ENCODE data around the gene ST6GALNAC3. TPM values are rescaled to one million over a fixed set of nuclear protein-coding genes. Genes with fewer than 3 reads are reported as not detected.

ST6GALNAC3 gene
- total RNA-seq, 6 experiments from 2014 or later = 1.00 to 1.7 (median 1.2) TPM

GRCh38 chr1:76491737-76492136 is 417.2 kb downstream of the ST6GALNAC3 start:
- peaks cover 3% of the 10 kb centered on the region for H3K27me3 Mint-ChIP-seq (ENCODE audit: insufficient read depth)
- no peak for DNase-seq
- no peak for TF ChIP-seq CTCF (IDR thresholded peaks at IDR 0.05)
- H3K4me1 Mint-ChIP-seq (ENCODE audit: low read depth) = no peaks in the 10 kb centered on the region
- no peak overlapping the region for H3K4me3 Mint-ChIP-seq
- no peak overlapping the region for H3K27ac Mint-ChIP-seq
- H3K36me3 Mint-ChIP-seq (ENCODE audit: low read depth) = no peaks in the 10 kb centered on the region
- peaks cover 39% of the 10 kb centered on the region for H3K9me3 Mint-ChIP-seq

GRCh38 chr1:76492752-76493430 is 418.3 kb downstream of the ST6GALNAC3 start:
- no peak for DNase-seq
- Mint-ChIP-seq H3K9me3 (peaks cover 30% of the 10 kb centered on the region), H3K4me3 (no peak overlapping the region), H3K36me3 (ENCODE audit: low read depth) (no peaks in the 10 kb centered on the region), H3K27ac (no peak overlapping the region), H3K27me3 (ENCODE audit: insufficient read depth) (no peaks in the 10 kb centered on the region; the same call in 1 of the 2 replicates), H3K4me1 (ENCODE audit: low read depth) (no peaks in the 10 kb centered on the region)
- no peak for TF ChIP-seq CTCF (IDR thresholded peaks at IDR 0.05)

- Mint-ChIP-seq H3K27me3 (ENCODE audit: insufficient read depth) (no peaks in the 10 kb centered on the region; the same call in 1 of the 2 replicates), H3K36me3 (ENCODE audit: low read depth) (no peaks in the 10 kb centered on the region), H3K4me1 (ENCODE audit: low read depth) (no peaks in the 10 kb centered on the region), H3K27ac (no peak overlapping the region), H3K9me3 (peaks cover 11% of the 10 kb centered on the region), H3K4me3 (no peak overlapping the region)
- TF ChIP-seq CTCF (IDR thresholded peaks at IDR 0.05) = no peak
- DNase-seq = no peak
These were observed 420.3 kb downstream of the ST6GALNAC3 start for GRCh38 chr1:76494807-76495206.

- Mint-ChIP-seq H3K36me3 (ENCODE audit: low read depth) (no peaks in the 10 kb centered on the region), H3K27ac (no peak overlapping the region), H3K4me1 (ENCODE audit: low read depth) (no peaks in the 10 kb centered on the region; the same call in 1 of the 2 replicates), H3K9me3 (peaks cover 4% of the 10 kb centered on the region; the same call in 1 of the 2 replicates), H3K4me3 (no peak overlapping the region), H3K27me3 (ENCODE audit: insufficient read depth) (no peaks in the 10 kb centered on the region; the same call in 1 of the 2 replicates)
- no peak for TF ChIP-seq CTCF (IDR thresholded peaks at IDR 0.05)
- DNase-seq = no peak
These were observed 422.3 kb downstream of the ST6GALNAC3 start for GRCh38 chr1:76496871-76497270.

GRCh38 chr1:76500116-76500515 is 425.6 kb downstream of the ST6GALNAC3 start:
- no peaks in the 10 kb centered on the region; the same call in 1 of the 2 replicates for H3K4me1 Mint-ChIP-seq (ENCODE audit: low read depth)
- H3K4me3 Mint-ChIP-seq = no peak overlapping the region
- TF ChIP-seq CTCF (IDR thresholded peaks at IDR 0.05) = no peak
- H3K36me3 Mint-ChIP-seq (ENCODE audit: low read depth) = no peaks in the 10 kb centered on the region
- H3K9me3 Mint-ChIP-seq = peaks cover 3% of the 10 kb centered on the region; the same call in 1 of the 2 replicates
- no peak overlapping the region for H3K27ac Mint-ChIP-seq
- H3K27me3 Mint-ChIP-seq (ENCODE audit: insufficient read depth) = no peaks in the 10 kb centered on the region; the same call in 1 of the 2 replicates
- DNase-seq = no peak

Measured in HFFc6 (cell line).